Fibroblast of lung (primary cell): ENCODE results near the gene EMC7. TPM values are rescaled to one million over a fixed set of nuclear protein-coding genes. Genes with fewer than 3 reads are reported as not detected.
"Not testable (repeated sequence)": the region's sequence is repeated elsewhere in the genome, so short reads cannot be mapped to it uniquely, and the experiment has no call there.

Experiments used
- DNase-seq, 2 donors: peaks; one replicate each; pipeline versions ENCODE4 v3.0.0 to v3.0.0-alpha.2; 2010; ENCODE audit warnings: low read depth in 2 of 2
- H2AFZ ChIP-seq: 2 replicates; pipeline ENCODE4 v1.5.1; 2012; ENCODE audit warnings: low read length, control low read depth, inconsistent platforms
- H3K27ac ChIP-seq: 2 replicates; pipeline ENCODE4 v1.5.1; 2011; ENCODE audit warnings: low read length, control low read depth; ENCODE audit not compliant: insufficient read depth
- H3K27me3 ChIP-seq: 2 replicates; pipeline ENCODE4 v1.5.1; 2011; ENCODE audit warnings: mild to moderate bottlenecking, low read length; ENCODE audit not compliant: control insufficient read depth, insufficient read depth
- H3K36me3 ChIP-seq: 2 replicates; pipeline ENCODE4 v1.5.1; 2011; ENCODE audit warnings: low read length; ENCODE audit not compliant: control insufficient read depth, insufficient read depth
- H3K4me1 ChIP-seq: 2 replicates; pipeline ENCODE4 v1.5.1; 2011; ENCODE audit warnings: low read length; ENCODE audit not compliant: control insufficient read depth, insufficient read depth; ENCODE audit errors: extremely low read depth
- H3K4me2 ChIP-seq: 2 replicates; pipeline ENCODE4 v1.5.1; 2011; ENCODE audit warnings: low read length, control low read depth; ENCODE audit not compliant: insufficient read depth; ENCODE audit errors: extremely low read depth
- H3K4me3 ChIP-seq, 4 experiments: fragments of 200-600 bp in 1 of 4; sonication (generic) in 1 of 4; replicated peaks in 1 of 4; 2 replicates each; pipeline ENCODE4 v1.5.1; 2011 to 2016; ENCODE audit warnings: low read length in 4 of 4, low read depth in 3 of 4, mild to moderate bottlenecking in 3 of 4, control low read depth in 2 of 4, inconsistent platforms in 1 of 4, mixed read lengths in 1 of 4; ENCODE audit not compliant: insufficient read depth in 1 of 4; ENCODE audit errors: control extremely low read depth in 1 of 4
- H3K79me2 ChIP-seq: 2 replicates; pipeline ENCODE4 v1.5.1; 2012; ENCODE audit warnings: mild to moderate bottlenecking, low read length, inconsistent platforms; ENCODE audit not compliant: control insufficient read depth, insufficient read depth
- H3K9ac ChIP-seq: 2 replicates; pipeline ENCODE4 v1.5.1; 2011; ENCODE audit warnings: mild to moderate bottlenecking, low read length, control low read depth; ENCODE audit not compliant: insufficient read depth
- H3K9me3 ChIP-seq: 2 replicates; pipeline ENCODE4 v1.5.1; 2012; ENCODE audit warnings: low read depth, low read length; ENCODE audit not compliant: control insufficient read depth, insufficient read depth
- H4K20me1 ChIP-seq: 2 replicates; pipeline ENCODE4 v1.5.1; 2011; ENCODE audit warnings: low read length; ENCODE audit not compliant: control insufficient read depth, insufficient read depth; ENCODE audit errors: extremely low read depth
- EZH2 ChIP-seq: IDR thresholded peaks from 2 replicates; pipeline ENCODE4 v1.5.1; 2012; ENCODE audit warnings: low read length, control low read depth, mild to moderate bottlenecking; ENCODE audit errors: missing control alignments
- polyA plus RNA-seq, 2 donors: library from polyadenylated mRNA; depleted of rRNA in 1 of 2; stranded (reverse) in 1 of 2; unstranded in 1 of 2; fragments of >200 nt; gene quantifications; 2 replicates each; pipeline ENCODE4 v1.2.1, GENCODE V29; 2011 to 2012; ENCODE audit warnings: missing spikeins in 1 of 2
- total RNA-seq: library from RNA; depleted of rRNA; stranded (reverse); fragments of >200 nt; gene quantifications from 2 replicates; pipeline ENCODE4 v1.2.1, GENCODE V29; 2014
- TF ChIP-seq, protein P1 (sequence below), 2 donors: IDR thresholded peaks in 1 of 2; conservative IDR thresholded peaks in 1 of 2; 1 replicate in 1 of 2; 2 replicates in 1 of 2; pipeline ENCODE4 v1.5.1; 2011 to 2012; ENCODE audit warnings: low read length in 2 of 2, control low read depth in 1 of 2, inconsistent platforms in 1 of 2, low read depth in 1 of 2, mild to moderate bottlenecking in 1 of 2

The EMC7 gene
- total and polyA plus RNA-seq, 2 donors (not counting 1 experiment from before 2014, with no cell fraction given): 47.7 to 108 TPM

DNA sequence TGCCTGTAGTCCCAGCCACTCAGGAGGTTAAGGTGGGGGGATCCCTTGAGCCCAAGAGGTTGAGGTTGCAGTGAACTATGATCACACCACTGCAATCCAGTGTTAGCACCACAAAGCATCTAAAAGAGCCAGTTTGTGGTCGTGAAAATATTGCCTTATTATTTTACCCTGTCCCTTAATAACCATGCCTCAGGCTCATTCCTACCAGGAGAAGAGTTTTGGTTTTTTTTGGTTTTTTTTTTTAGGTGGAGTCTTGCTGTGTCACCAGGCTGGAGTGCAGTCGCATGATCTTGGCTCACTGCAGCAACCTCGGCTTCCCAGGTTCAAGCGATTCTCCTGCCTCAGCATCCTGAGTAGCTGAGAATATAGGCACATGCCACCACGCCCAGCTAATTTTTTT, 44.8 kb downstream of the EMC7 start:
- TF ChIP-seq, protein P1, sequence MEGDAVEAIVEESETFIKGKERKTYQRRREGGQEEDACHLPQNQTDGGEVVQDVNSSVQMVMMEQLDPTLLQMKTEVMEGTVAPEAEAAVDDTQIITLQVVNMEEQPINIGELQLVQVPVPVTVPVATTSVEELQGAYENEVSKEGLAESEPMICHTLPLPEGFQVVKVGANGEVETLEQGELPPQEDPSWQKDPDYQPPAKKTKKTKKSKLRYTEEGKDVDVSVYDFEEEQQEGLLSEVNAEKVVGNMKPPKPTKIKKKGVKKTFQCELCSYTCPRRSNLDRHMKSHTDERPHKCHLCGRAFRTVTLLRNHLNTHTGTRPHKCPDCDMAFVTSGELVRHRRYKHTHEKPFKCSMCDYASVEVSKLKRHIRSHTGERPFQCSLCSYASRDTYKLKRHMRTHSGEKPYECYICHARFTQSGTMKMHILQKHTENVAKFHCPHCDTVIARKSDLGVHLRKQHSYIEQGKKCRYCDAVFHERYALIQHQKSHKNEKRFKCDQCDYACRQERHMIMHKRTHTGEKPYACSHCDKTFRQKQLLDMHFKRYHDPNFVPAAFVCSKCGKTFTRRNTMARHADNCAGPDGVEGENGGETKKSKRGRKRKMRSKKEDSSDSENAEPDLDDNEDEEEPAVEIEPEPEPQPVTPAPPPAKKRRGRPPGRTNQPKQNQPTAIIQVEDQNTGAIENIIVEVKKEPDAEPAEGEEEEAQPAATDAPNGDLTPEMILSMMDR (conservative IDR thresholded peaks at IDR 0.05 in 1 of 2, IDR thresholded peaks at IDR 0.05 in 1 of 2; ENCODE audit: low read depth in 1 of 2, low read length in 2 of 2): no peak
- TF ChIP-seq EZH2: no peak
- Histone ChIP-seq H3K27ac (no peak overlapping the region), H2AFZ (no peak overlapping the region)

DNA sequence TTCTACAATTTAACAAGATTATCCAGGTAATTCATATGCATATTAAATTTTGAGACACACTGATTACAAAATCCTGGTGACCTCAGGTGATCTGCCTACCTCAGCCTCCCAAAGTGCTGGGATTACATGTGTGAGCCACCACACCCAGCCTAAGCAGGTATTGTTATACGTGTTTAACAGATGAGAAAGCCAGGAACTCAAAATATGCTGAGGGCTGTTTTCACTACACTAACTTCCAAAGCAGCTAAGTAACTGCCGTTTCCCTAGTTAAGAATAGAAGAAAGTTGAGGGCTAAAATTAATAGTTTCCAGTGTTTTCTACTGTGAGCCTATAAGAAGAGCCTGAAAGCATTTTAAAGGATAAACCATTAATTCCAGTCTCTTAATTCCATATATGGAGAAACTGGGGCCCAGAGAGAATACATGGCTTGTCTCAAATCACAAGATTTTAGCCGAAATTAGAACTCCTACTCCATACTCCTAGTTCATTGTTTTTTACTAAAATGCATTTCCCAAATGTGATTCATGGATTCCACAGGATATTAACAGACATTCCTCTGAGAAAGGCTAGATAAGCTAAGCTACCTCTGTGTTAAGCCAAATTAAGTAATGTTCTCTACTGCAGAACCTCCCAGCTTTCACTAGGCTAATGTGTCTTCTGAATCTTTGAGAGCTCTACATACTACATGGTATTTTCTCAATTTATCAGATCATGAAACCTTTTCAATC, 45.6 kb downstream of the EMC7 start:
- no peak for TF ChIP-seq EZH2
- TF ChIP-seq, protein P1 (conservative IDR thresholded peaks at IDR 0.05 in 1 of 2, IDR thresholded peaks at IDR 0.05 in 1 of 2; ENCODE audit: low read depth in 1 of 2, low read length in 2 of 2): no peak
- no peaks in the 10 kb centered on the region for H3K4me1 ChIP-seq
- H3K27me3 ChIP-seq: no peaks in the 10 kb centered on the region
- H3K27ac ChIP-seq: peak overlapping the region; percentile 25
- H3K9me3 ChIP-seq: no peaks in the 10 kb centered on the region
- DNase-seq: peak; percentile 53 to 95
- no peaks in the 10 kb centered on the region for H3K36me3 ChIP-seq
- H3K4me3 ChIP-seq: no peak overlapping the region
- no peaks in the 10 kb centered on the region for H4K20me1 ChIP-seq
- H3K9ac ChIP-seq: no peak overlapping the region
- H2AFZ ChIP-seq: peak overlapping the region; percentile 29
- H3K4me2 ChIP-seq: no peak overlapping the region
- H3K79me2 ChIP-seq: no peaks in the 10 kb centered on the region

More for the DNA sequence above, 44.8 kb downstream of the EMC7 start:
- H3K4me3 ChIP-seq: no peak overlapping the region
- no peaks in the 10 kb centered on the region for H3K27me3 ChIP-seq
- no peaks in the 10 kb centered on the region for H3K4me1 ChIP-seq
- no peaks in the 10 kb centered on the region for H3K36me3 ChIP-seq
- peak in 1 of 2 donors; percentile 45 for DNase-seq
- H3K9me3 ChIP-seq: no peaks in the 10 kb centered on the region
- H3K9ac ChIP-seq: no peak overlapping the region
- H4K20me1 ChIP-seq: no peaks in the 10 kb centered on the region
- H3K4me2 ChIP-seq: no peak overlapping the region
- H3K79me2 ChIP-seq: no peaks in the 10 kb centered on the region

DNA sequence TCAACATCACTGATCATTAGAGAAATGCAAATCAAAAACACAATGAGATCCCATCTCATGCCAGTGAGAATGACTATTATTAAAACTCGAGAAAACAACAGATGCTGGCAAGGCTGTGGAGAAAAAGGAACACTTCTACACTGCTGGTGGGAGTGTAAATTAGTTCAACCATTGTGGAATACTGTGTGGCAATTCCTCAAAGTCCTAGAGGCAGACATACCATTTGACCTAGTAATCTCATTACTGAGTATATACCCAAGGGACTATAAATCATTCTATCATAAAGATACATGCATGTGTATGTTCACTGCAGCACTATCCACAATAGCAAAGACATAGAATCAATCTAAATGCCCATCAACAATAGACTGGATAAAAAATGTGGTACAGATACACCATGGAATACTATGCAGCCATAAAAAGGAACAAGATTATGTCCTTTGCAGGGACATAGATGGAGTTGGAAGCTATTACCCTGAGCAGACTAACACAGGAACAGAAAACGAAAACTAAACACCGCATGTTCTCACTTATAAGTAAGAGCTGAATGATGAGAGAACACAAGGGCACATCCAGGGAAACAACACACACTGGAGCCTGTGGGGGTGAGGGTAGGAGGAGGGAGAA, 47.5 kb downstream of the EMC7 start:
- no peak for DNase-seq

DNA sequence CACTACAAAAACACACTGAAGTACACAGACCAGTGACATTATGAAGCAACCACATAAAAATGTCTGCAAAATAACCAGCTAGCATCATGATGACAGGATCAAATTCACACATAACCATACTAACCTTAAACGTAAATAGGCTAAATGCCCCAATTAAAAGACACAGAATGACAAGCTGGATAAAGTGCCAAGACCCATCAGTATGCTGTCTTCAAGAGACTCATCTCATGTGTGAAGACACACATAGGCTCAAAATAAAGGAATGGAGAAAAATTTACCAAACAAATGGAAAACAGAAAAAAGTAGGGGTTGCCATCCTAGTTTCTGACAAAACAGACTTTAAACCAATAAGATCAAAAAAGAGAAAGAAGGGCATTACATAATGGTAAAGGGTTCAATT, 51.3 kb downstream of the EMC7 start:
- H3K4me2 ChIP-seq, H3K4me3 ChIP-seq, DNase-seq, H3K27me3 ChIP-seq, H3K9ac ChIP-seq, H2AFZ ChIP-seq, H3K79me2 ChIP-seq, H3K4me1 ChIP-seq, H3K36me3 ChIP-seq, H4K20me1 ChIP-seq, H3K9me3 ChIP-seq, H3K27ac ChIP-seq: not testable (repeated sequence)

More for the DNA sequence above, 47.5 kb downstream of the EMC7 start:
- H2AFZ ChIP-seq: no peak overlapping the region
- H3K27me3 ChIP-seq: no peaks in the 10 kb centered on the region
- H3K36me3 ChIP-seq: no peaks in the 10 kb centered on the region
- H3K9ac ChIP-seq: no peak overlapping the region
- H4K20me1 ChIP-seq: no peaks in the 10 kb centered on the region
- no peaks in the 10 kb centered on the region for H3K4me1 ChIP-seq
- no peak overlapping the region for H3K4me3 ChIP-seq
- H3K27ac ChIP-seq: no peak overlapping the region
- no peak overlapping the region for H3K4me2 ChIP-seq
- TF ChIP-seq, protein P1 (conservative IDR thresholded peaks at IDR 0.05 in 1 of 2, IDR thresholded peaks at IDR 0.05 in 1 of 2; ENCODE audit: low read depth in 1 of 2, low read length in 2 of 2): no peak
- TF ChIP-seq EZH2: no peak
- no peaks in the 10 kb centered on the region for H3K9me3 ChIP-seq
- no peaks in the 10 kb centered on the region for H3K79me2 ChIP-seq
